ENCODE data around the gene NFASC. TPM values are rescaled to one million over a fixed set of nuclear protein-coding genes. Genes with fewer than 3 reads are reported as not detected.

NFASC gene
- total and polyA plus RNA-seq, 4 donors: 4.3 to 92.7 (median 32.8) TPM

GRCh38 chr1:205045146-205045545 lies 174.5 kb downstream of the NFASC start:
- no peaks in the 10 kb centered on the region for H3K9me3 ChIP-seq (ENCODE audit: control insufficient read depth, low read length)
- no peak overlapping the region for H3K27ac ChIP-seq (ENCODE audit: low read depth in 1 of 2, low read length in 2 of 2)
- WGBS, 2 donors: 13 to 16% methylated on average over 11 of the region's 11 CpGs
- intact Hi-C loops (cut with DNase I): no loop called here
- ATAC-seq (ENCODE audit: low FRiP score): no peak
- H3K27me3 ChIP-seq (ENCODE audit: control insufficient read depth in 1 of 2, insufficient read depth in 2 of 2, low read length in 1 of 2): no peaks in the 10 kb centered on the region
- no peak for DNase-seq
- no peaks in the 10 kb centered on the region for H3K36me3 ChIP-seq (ENCODE audit: control insufficient read depth in 1 of 2, insufficient read depth in 2 of 2, low read length in 1 of 2)
- H3K4me3 ChIP-seq (ENCODE audit: low read length in 2 of 2): no peak overlapping the region
- no peaks in the 10 kb centered on the region for H3K4me1 ChIP-seq (ENCODE audit: control insufficient read depth in 1 of 2, insufficient read depth in 2 of 2, low read length in 2 of 2)

- DNase-seq (no peak), ATAC-seq (ENCODE audit: low FRiP score) (no peak)
- no peaks in the 10 kb centered on the region for H3K36me3 ChIP-seq (ENCODE audit: control insufficient read depth in 1 of 2, insufficient read depth in 2 of 2, low read length in 1 of 2)
- intact Hi-C loops (cut with DNase I): no loop called here
- H3K9me3 ChIP-seq (ENCODE audit: control insufficient read depth, low read length): no peaks in the 10 kb centered on the region
- no peaks in the 10 kb centered on the region for H3K27me3 ChIP-seq (ENCODE audit: control insufficient read depth in 1 of 2, insufficient read depth in 2 of 2, low read length in 1 of 2)
- no peak overlapping the region for H3K27ac ChIP-seq (ENCODE audit: low read depth in 1 of 2, low read length in 2 of 2)
- no peaks in the 10 kb centered on the region for H3K4me1 ChIP-seq (ENCODE audit: control insufficient read depth in 1 of 2, insufficient read depth in 2 of 2, low read length in 2 of 2)
- WGBS, 2 donors: 67 to 72% methylated on average over 4 of the region's 4 CpGs
- H3K4me3 ChIP-seq (ENCODE audit: low read length in 2 of 2): no peak overlapping the region
Measured at GRCh38 chr1:205046870-205047269, 176.2 kb downstream of the NFASC start.

- Histone ChIP-seq H3K36me3 (ENCODE audit: control insufficient read depth in 1 of 2, insufficient read depth in 2 of 2, low read length in 1 of 2) (no peaks in the 10 kb centered on the region), H3K27me3 (ENCODE audit: control insufficient read depth in 1 of 2, insufficient read depth in 2 of 2, low read length in 1 of 2) (no peaks in the 10 kb centered on the region), H3K9me3 (ENCODE audit: control insufficient read depth, low read length) (no peaks in the 10 kb centered on the region), H3K27ac (ENCODE audit: low read depth in 1 of 2, low read length in 2 of 2) (no peak overlapping the region), H3K4me3 (ENCODE audit: low read length in 2 of 2) (no peak overlapping the region), H3K4me1 (ENCODE audit: control insufficient read depth in 1 of 2, insufficient read depth in 2 of 2, low read length in 2 of 2) (no peaks in the 10 kb centered on the region)
- no peak for DNase-seq
- WGBS, 2 donors: 83 to 85% methylated on average over 5 of the region's 5 CpGs
- ATAC-seq (ENCODE audit: low FRiP score): no peak
- intact Hi-C loops (cut with DNase I): no loop called here
Measured at GRCh38 chr1:205047764-205048231, 177.1 kb downstream of the NFASC start.

GRCh38 chr1:205048382-205048781 lies 177.7 kb downstream of the NFASC start:
- Histone ChIP-seq H3K36me3 (ENCODE audit: control insufficient read depth in 1 of 2, insufficient read depth in 2 of 2, low read length in 1 of 2) (no peaks in the 10 kb centered on the region), H3K27ac (ENCODE audit: low read depth in 1 of 2, low read length in 2 of 2) (no peak overlapping the region), H3K27me3 (ENCODE audit: control insufficient read depth in 1 of 2, insufficient read depth in 2 of 2, low read length in 1 of 2) (no peaks in the 10 kb centered on the region), H3K4me3 (ENCODE audit: low read length in 2 of 2) (no peak overlapping the region), H3K9me3 (ENCODE audit: control insufficient read depth, low read length) (no peaks in the 10 kb centered on the region), H3K4me1 (ENCODE audit: control insufficient read depth in 1 of 2, insufficient read depth in 2 of 2, low read length in 2 of 2) (no peaks in the 10 kb centered on the region)
- DNase-seq (no peak), ATAC-seq (ENCODE audit: low FRiP score) (no peak)
- intact Hi-C loops (cut with DNase I): no loop called here
- 67 to 70% methylated on average over 9 of the region's 9 CpGs for WGBS, 2 donors

- WGBS, 2 donors: 24 to 28% methylated on average over 6 of the region's 6 CpGs
- ATAC-seq (ENCODE audit: low FRiP score) (no peak), DNase-seq (no peak)
- Histone ChIP-seq H3K27me3 (ENCODE audit: control insufficient read depth in 1 of 2, insufficient read depth in 2 of 2, low read length in 1 of 2) (no peaks in the 10 kb centered on the region), H3K4me1 (ENCODE audit: control insufficient read depth in 1 of 2, insufficient read depth in 2 of 2, low read length in 2 of 2) (no peaks in the 10 kb centered on the region), H3K4me3 (ENCODE audit: low read length in 2 of 2) (no peak overlapping the region), H3K36me3 (ENCODE audit: control insufficient read depth in 1 of 2, insufficient read depth in 2 of 2, low read length in 1 of 2) (no peaks in the 10 kb centered on the region), H3K9me3 (ENCODE audit: control insufficient read depth, low read length) (no peaks in the 10 kb centered on the region), H3K27ac (ENCODE audit: low read depth in 1 of 2, low read length in 2 of 2) (no peak overlapping the region)
- intact Hi-C loops (cut with DNase I): no loop called here
Measured at GRCh38 chr1:205049479-205049878, 178.8 kb downstream of the NFASC start.

- H3K27ac ChIP-seq (ENCODE audit: low read depth in 1 of 2, low read length in 2 of 2): no peak overlapping the region
- intact Hi-C loops (cut with DNase I): no loop called here
- no peaks in the 10 kb centered on the region for H3K36me3 ChIP-seq (ENCODE audit: control insufficient read depth in 1 of 2, insufficient read depth in 2 of 2, low read length in 1 of 2)
- H3K9me3 ChIP-seq (ENCODE audit: control insufficient read depth, low read length): no peaks in the 10 kb centered on the region
- no peak for ATAC-seq (ENCODE audit: low FRiP score)
- H3K4me1 ChIP-seq (ENCODE audit: control insufficient read depth in 1 of 2, insufficient read depth in 2 of 2, low read length in 2 of 2): no peaks in the 10 kb centered on the region
- no peak for DNase-seq
- H3K4me3 ChIP-seq (ENCODE audit: low read length in 2 of 2): no peak overlapping the region
- 87 to 88% methylated on average over 11 of the region's 11 CpGs for WGBS, 2 donors
- no peaks in the 10 kb centered on the region for H3K27me3 ChIP-seq (ENCODE audit: control insufficient read depth in 1 of 2, insufficient read depth in 2 of 2, low read length in 1 of 2)
Measured at GRCh38 chr1:205052690-205053089, 182.0 kb downstream of the NFASC start.

- Histone ChIP-seq H3K4me3 (ENCODE audit: low read length in 2 of 2) (no peak overlapping the region), H3K4me1 (ENCODE audit: control insufficient read depth in 1 of 2, insufficient read depth in 2 of 2, low read length in 2 of 2) (no peaks in the 10 kb centered on the region), H3K27me3 (ENCODE audit: control insufficient read depth in 1 of 2, insufficient read depth in 2 of 2, low read length in 1 of 2) (no peaks in the 10 kb centered on the region), H3K36me3 (ENCODE audit: control insufficient read depth in 1 of 2, insufficient read depth in 2 of 2, low read length in 1 of 2) (no peaks in the 10 kb centered on the region), H3K9me3 (ENCODE audit: control insufficient read depth, low read length) (no peaks in the 10 kb centered on the region), H3K27ac (ENCODE audit: low read depth in 1 of 2, low read length in 2 of 2) (no peak overlapping the region)
- 90 to 96% methylated on average over 5 of the region's 5 CpGs for WGBS, 2 donors
- intact Hi-C loops (cut with DNase I): no loop called here
- DNase-seq: no peak
- ATAC-seq (ENCODE audit: low FRiP score): no peak
Measured at GRCh38 chr1:205053296-205053695, 182.6 kb downstream of the NFASC start.

- no peak overlapping the region for H3K4me3 ChIP-seq (ENCODE audit: low read length in 2 of 2)
- DNase-seq (no peak), ATAC-seq (ENCODE audit: low FRiP score) (no peak)
- H3K27me3 ChIP-seq (ENCODE audit: control insufficient read depth in 1 of 2, insufficient read depth in 2 of 2, low read length in 1 of 2): no peaks in the 10 kb centered on the region
- H3K9me3 ChIP-seq (ENCODE audit: control insufficient read depth, low read length): no peaks in the 10 kb centered on the region
- intact Hi-C loops (cut with DNase I): no loop called here
- H3K27ac ChIP-seq (ENCODE audit: low read depth in 1 of 2, low read length in 2 of 2): no peak overlapping the region
- H3K36me3 ChIP-seq (ENCODE audit: control insufficient read depth in 1 of 2, insufficient read depth in 2 of 2, low read length in 1 of 2): no peaks in the 10 kb centered on the region
- H3K4me1 ChIP-seq (ENCODE audit: control insufficient read depth in 1 of 2, insufficient read depth in 2 of 2, low read length in 2 of 2): no peaks in the 10 kb centered on the region
- WGBS, 2 donors: 53 to 55% methylated on average over 7 of the region's 7 CpGs
Measured at GRCh38 chr1:205054013-205054412, 183.4 kb downstream of the NFASC start.

GRCh38 chr1:205056188-205056611 lies 185.5 kb downstream of the NFASC start:
- no peak for ATAC-seq (ENCODE audit: low FRiP score)
- intact Hi-C loops (cut with DNase I): no loop called here

More at GRCh38 chr1:205056188-205056611, 185.5 kb downstream of the NFASC start:
- H3K27ac ChIP-seq (ENCODE audit: low read depth in 1 of 2, low read length in 2 of 2): no peak overlapping the region
- 82 to 87% methylated on average over 13 of the region's 13 CpGs for WGBS, 2 donors
- H3K4me1 ChIP-seq (ENCODE audit: control insufficient read depth in 1 of 2, insufficient read depth in 2 of 2, low read length in 2 of 2): no peaks in the 10 kb centered on the region
- no peaks in the 10 kb centered on the region for H3K27me3 ChIP-seq (ENCODE audit: control insufficient read depth in 1 of 2, insufficient read depth in 2 of 2, low read length in 1 of 2)
- H3K36me3 ChIP-seq (ENCODE audit: control insufficient read depth in 1 of 2, insufficient read depth in 2 of 2, low read length in 1 of 2): no peaks in the 10 kb centered on the region
- no peaks in the 10 kb centered on the region for H3K9me3 ChIP-seq (ENCODE audit: control insufficient read depth, low read length)
- H3K4me3 ChIP-seq (ENCODE audit: low read length in 2 of 2): no peak overlapping the region
- DNase-seq: no peak

Data from aorta (tissue), 5 donors.